ENCODE results near the gene MCC. TPM values are rescaled to one million over a fixed set of nuclear protein-coding genes. Genes with fewer than 3 reads are reported as not detected.

MCC gene
- total and polyA plus RNA-seq, 4 donors: 9.0 to 47.3 (median 14.7) TPM

- peaks cover 0 to 6% (median 3%) of the 10 kb centered on the region in 4 donors for H3K36me3 ChIP-seq (ENCODE audit: control insufficient read depth in 4 of 4, insufficient read depth in 3 of 4, low read depth in 1 of 4, low read length in 3 of 4)
- peaks cover 2 to 22% (median 14%) of the 10 kb centered on the region in 4 donors for H3K4me1 ChIP-seq (ENCODE audit: control insufficient read depth in 4 of 4, insufficient read depth in 4 of 4, low read length in 3 of 4)
- no peak overlapping the region for H3K27ac ChIP-seq (ENCODE audit: low read depth in 1 of 2, low read length in 2 of 2)
- H3K27me3 ChIP-seq (ENCODE audit: control insufficient read depth in 4 of 4, insufficient read depth in 4 of 4, low read length in 3 of 4): no peaks in the 10 kb centered on the region
- no peak for TF ChIP-seq EGR1 (IDR thresholded peaks at IDR 0.05; ENCODE audit: low read depth in 2 of 2)
- no peak overlapping the region for H3K4me3 ChIP-seq (ENCODE audit: low read depth in 1 of 3, low read length in 3 of 3)
- H3K9ac ChIP-seq (ENCODE audit: low read depth in 1 of 2, low read length in 2 of 2): no peak overlapping the region
- DNase-seq (ENCODE audit: low spot score): no peak
- no peaks in the 10 kb centered on the region for H3K9me3 ChIP-seq (ENCODE audit: control insufficient read depth in 4 of 4, low read length in 3 of 4)
- WGBS: 84% methylated on average over 8 of the region's 8 CpGs
Observed at GRCh38 chr5:113115061-113115460, 373.2 kb downstream of the MCC start.

GRCh38 chr5:113114559-113114958 is 373.7 kb downstream of the MCC start:
- Histone ChIP-seq H3K9ac (ENCODE audit: low read depth in 1 of 2, low read length in 2 of 2) (no peak overlapping the region), H3K36me3 (ENCODE audit: control insufficient read depth in 4 of 4, insufficient read depth in 3 of 4, low read depth in 1 of 4, low read length in 3 of 4) (peaks cover 0 to 6% (median 3%) of the 10 kb centered on the region in 4 donors), H3K27me3 (ENCODE audit: control insufficient read depth in 4 of 4, insufficient read depth in 4 of 4, low read length in 3 of 4) (no peaks in the 10 kb centered on the region), H3K9me3 (ENCODE audit: control insufficient read depth in 4 of 4, low read length in 3 of 4) (no peaks in the 10 kb centered on the region), H3K4me1 (ENCODE audit: control insufficient read depth in 4 of 4, insufficient read depth in 4 of 4, low read length in 3 of 4) (peaks cover 5 to 22% (median 14%) of the 10 kb centered on the region in 4 donors), H3K27ac (ENCODE audit: low read depth in 1 of 2, low read length in 2 of 2) (no peak overlapping the region), H3K4me3 (ENCODE audit: low read depth in 1 of 3, low read length in 3 of 3) (no peak overlapping the region)
- no peak for DNase-seq (ENCODE audit: low spot score)
- WGBS: 96% methylated on average over 7 of the region's 7 CpGs
- no peak for TF ChIP-seq EGR1 (IDR thresholded peaks at IDR 0.05; ENCODE audit: low read depth in 2 of 2)
- TF ChIP-seq HNF4G (IDR thresholded peaks at IDR 0.05): no peak

GRCh38 chr5:113112435-113112834 is 375.8 kb downstream of the MCC start:
- no peak overlapping the region for H3K4me3 ChIP-seq (ENCODE audit: low read depth in 1 of 3, low read length in 3 of 3)
- H3K27ac ChIP-seq (ENCODE audit: low read depth in 1 of 2, low read length in 2 of 2): peak overlapping the region; percentile 36 to 61
- WGBS: 40% methylated on average over 3 of the region's 3 CpGs
- no peaks in the 10 kb centered on the region for H3K9me3 ChIP-seq (ENCODE audit: control insufficient read depth in 4 of 4, low read length in 3 of 4)
- no peaks in the 10 kb centered on the region for H3K27me3 ChIP-seq (ENCODE audit: control insufficient read depth in 4 of 4, insufficient read depth in 4 of 4, low read length in 3 of 4)
- TF ChIP-seq CTCF (IDR thresholded peaks at IDR 0.05; ENCODE audit: low read depth, low read length, missing input control): no peak
- peak in 1 of 2 donors; percentile 59 for TF ChIP-seq EGR1 (IDR thresholded peaks at IDR 0.05; ENCODE audit: low read depth in 2 of 2)
- TF ChIP-seq FOXA1 (IDR thresholded peaks at IDR 0.05): no peak
- no peak for TF ChIP-seq HNF4G (IDR thresholded peaks at IDR 0.05)
- TF ChIP-seq MAX (IDR thresholded peaks at IDR 0.05): peak; percentile 95
- TF ChIP-seq JUND (IDR thresholded peaks at IDR 0.05): peak; percentile 51 to 73
- TF ChIP-seq GABPA (IDR thresholded peaks at IDR 0.05 in 1 of 2, conservative IDR thresholded peaks at IDR 0.05 in 1 of 2): peak in 1 of 2 donors; percentile 54
- TF ChIP-seq REST (IDR thresholded peaks at IDR 0.05): no peak
- no peak for TF ChIP-seq TAF1 (conservative IDR thresholded peaks at IDR 0.05)
- TF ChIP-seq YY1 (IDR thresholded peaks at IDR 0.05): peak; percentile 65
- peak; percentile 37 for TF ChIP-seq SP1 (IDR thresholded peaks at IDR 0.05)
- peak; percentile 43 to 46 for TF ChIP-seq RAD21 (IDR thresholded peaks at IDR 0.05)
- peak; percentile 34 to 76 for TF ChIP-seq RXRA (IDR thresholded peaks at IDR 0.05)
- TF ChIP-seq ZBTB33 (IDR thresholded peaks at IDR 0.05): peak; percentile 78
- no peak for TF ChIP-seq ATF3 (IDR thresholded peaks at IDR 0.05)
- TF ChIP-seq HNF4A (conservative IDR thresholded peaks at IDR 0.05): peak; percentile 44 to 74
- no peak for TF ChIP-seq NR2F2 (IDR thresholded peaks at IDR 0.05)
- TF ChIP-seq FOXA2 (IDR thresholded peaks at IDR 0.05): no peak
- H3K36me3 ChIP-seq (ENCODE audit: control insufficient read depth in 4 of 4, insufficient read depth in 3 of 4, low read depth in 1 of 4, low read length in 3 of 4): peaks cover 0 to 6% (median 3%) of the 10 kb centered on the region in 4 donors
- no peak overlapping the region for H3K9ac ChIP-seq (ENCODE audit: low read depth in 1 of 2, low read length in 2 of 2)
- H3K4me1 ChIP-seq (ENCODE audit: control insufficient read depth in 4 of 4, insufficient read depth in 4 of 4, low read length in 3 of 4): peaks cover 4 to 26% (median 12%) of the 10 kb centered on the region in 4 donors
- no peak for DNase-seq (ENCODE audit: low spot score)

Data from liver (tissue), 9 donors.